CD14-positive monocyte (primary cell): ENCODE results near the gene SPTB. TPM values are rescaled to one million over a fixed set of nuclear protein-coding genes. Genes with fewer than 3 reads are reported as not detected.
A peak's percentile ranks its signal among the peaks of the same experiment; 100 is the strongest.

Source experiments
- DNase-seq, 3 donors: peaks; one replicate each; pipeline ENCODE4 v3.0.0-alpha.2; 2011 to 2022
- H2AFZ ChIP-seq: 2 replicates; pipeline ENCODE4 v1.6.0; 2012; ENCODE audit warnings: mild to moderate bottlenecking, low read depth, low read length, inconsistent platforms; ENCODE audit not compliant: insufficient read depth, poor library complexity, severe bottlenecking
- H3K27ac ChIP-seq, 2 donors: 1 replicate in 1 of 2; 2 replicates in 1 of 2; pipeline ENCODE4 v1.5.1; 2012 to 2013; ENCODE audit warnings: low read length in 2 of 2, control low read depth in 1 of 2, inconsistent platforms in 1 of 2, low read depth in 1 of 2, mild to moderate bottlenecking in 1 of 2
- H3K27me3 ChIP-seq, 2 donors: one replicate each; pipeline versions ENCODE4 v1.6.0 to v1.6.1; 2011 to 2013; ENCODE audit warnings: low read length in 2 of 2; ENCODE audit not compliant: control insufficient read depth in 2 of 2, insufficient read depth in 2 of 2
- H3K36me3 ChIP-seq, 2 donors: replicated peaks in 1 of 2; 1 replicate in 1 of 2; 2 replicates in 1 of 2; pipeline versions ENCODE4 v1.5.1 to v1.6.1; 2012 to 2013; ENCODE audit warnings: low read length in 2 of 2, control low read depth in 1 of 2, inconsistent platforms in 1 of 2, mild to moderate bottlenecking in 1 of 2; ENCODE audit not compliant: insufficient read depth in 2 of 2, control insufficient read depth in 1 of 2
- H3K4me1 ChIP-seq, 2 donors: 1 replicate in 1 of 2; 2 replicates in 1 of 2; pipeline versions ENCODE4 v1.5.1 to v1.6.1; 2012 to 2013; ENCODE audit warnings: low read length in 2 of 2, control low read depth in 1 of 2, inconsistent platforms in 1 of 2, mild to moderate bottlenecking in 1 of 2, moderate library complexity in 1 of 2; ENCODE audit not compliant: insufficient read depth in 2 of 2, control insufficient read depth in 1 of 2
- H3K4me2 ChIP-seq: replicated peaks from 2 replicates; pipeline ENCODE3; 2012; ENCODE audit warnings: low read length, moderate library complexity, mild to moderate bottlenecking; ENCODE audit not compliant: poor library complexity, severe bottlenecking; ENCODE audit errors: extremely low read depth
- H3K4me3 ChIP-seq, 3 experiments: fragments of 200-600 bp in 1 of 3; sonication (generic) in 1 of 3; replicated peaks in 1 of 3; 1 replicate in 2 of 3; 2 replicates in 1 of 3; pipeline ENCODE4 v1.5.1; 2011 to 2013; ENCODE audit warnings: low read length in 3 of 3, mild to moderate bottlenecking in 3 of 3, control low read depth in 2 of 3, low read depth in 2 of 3, inconsistent platforms in 1 of 3, moderate library complexity in 1 of 3
- H3K79me2 ChIP-seq: 2 replicates; pipeline ENCODE4 v1.6.0; 2012; ENCODE audit warnings: mild to moderate bottlenecking, control low read depth, inconsistent platforms, low read length, moderate library complexity; ENCODE audit not compliant: insufficient read depth
- H3K9ac ChIP-seq: 2 replicates; pipeline ENCODE4 v1.6.0; 2017; ENCODE audit warnings: low read length, mild to moderate bottlenecking; ENCODE audit not compliant: insufficient read depth, poor library complexity, severe bottlenecking
- H3K9me3 ChIP-seq, 2 donors: replicated peaks in 1 of 2; 1 replicate in 1 of 2; 2 replicates in 1 of 2; pipeline versions ENCODE4 v1.5.1 to v1.6.1; 2012 to 2013; ENCODE audit warnings: low read length in 2 of 2, control low read depth in 1 of 2; ENCODE audit not compliant: control insufficient read depth in 1 of 2, insufficient read depth in 1 of 2
- H4K20me1 ChIP-seq: 2 replicates; pipeline ENCODE4 v1.6.0; 2012; ENCODE audit warnings: mild to moderate bottlenecking, low read length, control low read depth, moderate library complexity; ENCODE audit not compliant: insufficient read depth
- H3K27ac Mint-ChIP-seq, 7 donors: one replicate each; pipeline ENCODE4 v1.8.0; 2020; ENCODE audit warnings: mild to moderate bottlenecking in 7 of 7, mixed read lengths in 7 of 7, moderate library complexity in 6 of 7, inconsistent platforms in 2 of 7
- H3K27me3 Mint-ChIP-seq, 3 donors: one replicate each; pipeline ENCODE4 v1.8.0; 2021 to 2022; ENCODE audit warnings: low read depth in 3 of 3, mild to moderate bottlenecking in 3 of 3, mixed read lengths in 3 of 3, moderate library complexity in 3 of 3, inconsistent platforms in 1 of 3
- H3K36me3 Mint-ChIP-seq, 2 donors: one replicate each; pipeline ENCODE4 v1.8.0; 2020; ENCODE audit warnings: mixed read lengths in 2 of 2, inconsistent platforms in 1 of 2, mild to moderate bottlenecking in 1 of 2
- H3K4me1 Mint-ChIP-seq: one replicate; pipeline ENCODE4 v1.8.0; 2020; ENCODE audit warnings: mild to moderate bottlenecking, mixed read lengths
- H3K4me3 Mint-ChIP-seq, 2 donors: one replicate each; pipeline ENCODE4 v1.8.0; 2020; ENCODE audit warnings: mild to moderate bottlenecking in 2 of 2, mixed read lengths in 2 of 2, moderate library complexity in 1 of 2
- H3K9me3 Mint-ChIP-seq, 7 donors: one replicate each; pipeline ENCODE4 v1.8.0; 2020 to 2022; ENCODE audit warnings: mixed read lengths in 7 of 7, mild to moderate bottlenecking in 6 of 7, moderate library complexity in 6 of 7, inconsistent platforms in 2 of 7
- WGBS: methylation state at CpG from one replicate; pipeline ENCODE4 v1.1.5; 2013; ENCODE audit warnings: missing lambda C conversion rate; ENCODE audit not compliant: insufficient coverage; 5-methylcytosine and 5-hydroxymethylcytosine counted together
- intact Hi-C, 2 donors: fragments of 100-400 bp; cut with micrococcal nuclease; formaldehyde crosslinking; loops; one replicate each; pipeline versions ENCODE4 v1.15.0 to v1.15.1; 2023
- polyA plus RNA-seq, 3 donors: library from polyadenylated mRNA; depleted of rRNA in 1 of 3; unstranded in 2 of 3; stranded (reverse) in 1 of 3; fragments of 300-500 nt in 2 of 3; fragments of >200 nt in 1 of 3; fragmentation: Illumina TruSeq in 2 of 3; gene quantifications; 1 replicate in 2 of 3; 2 replicates in 1 of 3; pipeline ENCODE4 v1.2.3, GENCODE V29; 2012 to 2021
- TF ChIP-seq, protein P1 (sequence below): fragments of 200-600 bp; IDR thresholded peaks from one replicate; pipeline ENCODE4 v1.8.0; 2022; ENCODE audit warnings: antibody characterized with exemption, mild to moderate bottlenecking

The SPTB gene
- polyA plus RNA-seq, 3 donors = not detected

DNA sequence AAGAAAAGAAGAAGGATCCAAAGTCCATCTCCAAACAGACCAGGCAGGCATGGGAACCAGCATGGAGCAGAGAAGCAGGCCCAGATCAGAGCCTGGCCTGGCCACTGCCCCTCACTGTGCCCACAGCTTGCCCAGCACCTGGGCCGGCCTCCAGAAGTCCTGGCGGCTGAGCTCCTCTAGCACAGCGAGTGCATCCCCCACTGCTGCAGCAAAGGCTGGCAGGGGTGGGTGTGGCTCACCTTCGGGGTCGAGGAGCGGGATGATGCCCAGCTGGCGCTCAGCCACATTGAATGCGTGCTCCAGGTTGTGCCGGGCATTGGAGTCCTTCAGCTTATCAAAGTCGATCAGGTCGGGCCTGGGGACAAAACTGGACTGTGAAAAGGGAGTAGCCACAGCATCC, 78.7 kb downstream of the SPTB start:
- Histone ChIP-seq H3K79me2 (no peaks in the 10 kb centered on the region), H3K4me1 (no peaks in the 10 kb centered on the region), H3K27me3 (no peaks in the 10 kb centered on the region), H3K36me3 (no peaks in the 10 kb centered on the region), H3K4me3 (no peak overlapping the region), H3K27ac (no peak overlapping the region), H4K20me1 (no peaks in the 10 kb centered on the region), H3K9me3 (no peaks in the 10 kb centered on the region), H3K4me2 (no peak overlapping the region), H3K9ac (no peak overlapping the region), H2AFZ (no peak overlapping the region)
- no peak overlapping the region for H3K4me3 Mint-ChIP-seq
- no peak overlapping the region for H3K27ac Mint-ChIP-seq
- peaks cover 0 to 3% (median 0%) of the 10 kb centered on the region in 7 donors for H3K9me3 Mint-ChIP-seq
- intact Hi-C loops = no loop called here
- no peak for DNase-seq
- peaks cover 1 to 10% (median 3%) of the 10 kb centered on the region in 3 donors for H3K27me3 Mint-ChIP-seq
- no peaks in the 10 kb centered on the region for H3K36me3 Mint-ChIP-seq
- H3K4me1 Mint-ChIP-seq = peaks cover 2% of the 10 kb centered on the region
- 98% methylated on average over 10 of the region's 11 CpGs for WGBS
- TF ChIP-seq, protein P1, sequence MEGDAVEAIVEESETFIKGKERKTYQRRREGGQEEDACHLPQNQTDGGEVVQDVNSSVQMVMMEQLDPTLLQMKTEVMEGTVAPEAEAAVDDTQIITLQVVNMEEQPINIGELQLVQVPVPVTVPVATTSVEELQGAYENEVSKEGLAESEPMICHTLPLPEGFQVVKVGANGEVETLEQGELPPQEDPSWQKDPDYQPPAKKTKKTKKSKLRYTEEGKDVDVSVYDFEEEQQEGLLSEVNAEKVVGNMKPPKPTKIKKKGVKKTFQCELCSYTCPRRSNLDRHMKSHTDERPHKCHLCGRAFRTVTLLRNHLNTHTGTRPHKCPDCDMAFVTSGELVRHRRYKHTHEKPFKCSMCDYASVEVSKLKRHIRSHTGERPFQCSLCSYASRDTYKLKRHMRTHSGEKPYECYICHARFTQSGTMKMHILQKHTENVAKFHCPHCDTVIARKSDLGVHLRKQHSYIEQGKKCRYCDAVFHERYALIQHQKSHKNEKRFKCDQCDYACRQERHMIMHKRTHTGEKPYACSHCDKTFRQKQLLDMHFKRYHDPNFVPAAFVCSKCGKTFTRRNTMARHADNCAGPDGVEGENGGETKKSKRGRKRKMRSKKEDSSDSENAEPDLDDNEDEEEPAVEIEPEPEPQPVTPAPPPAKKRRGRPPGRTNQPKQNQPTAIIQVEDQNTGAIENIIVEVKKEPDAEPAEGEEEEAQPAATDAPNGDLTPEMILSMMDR = no peak

- Histone ChIP-seq H3K4me2 (no peak overlapping the region), H3K27ac (no peak overlapping the region), H3K79me2 (no peaks in the 10 kb centered on the region), H3K27me3 (no peaks in the 10 kb centered on the region), H3K36me3 (no peaks in the 10 kb centered on the region), H2AFZ (no peak overlapping the region), H3K4me1 (no peaks in the 10 kb centered on the region), H3K9me3 (no peaks in the 10 kb centered on the region), H4K20me1 (no peaks in the 10 kb centered on the region), H3K9ac (no peak overlapping the region), H3K4me3 (no peak overlapping the region)
- 73% methylated on average over 2 of the region's 3 CpGs for WGBS
- Mint-ChIP-seq H3K27me3 (peaks cover 1 to 12% (median 3%) of the 10 kb centered on the region in 3 donors), H3K4me3 (no peak overlapping the region), H3K4me1 (peaks cover 2% of the 10 kb centered on the region), H3K27ac (no peak overlapping the region), H3K36me3 (no peaks in the 10 kb centered on the region), H3K9me3 (peaks cover 0 to 3% (median 0%) of the 10 kb centered on the region in 7 donors)
- DNase-seq = no peak
- TF ChIP-seq, protein P1 = peak; percentile 24
- intact Hi-C loops = no loop called here
Observed at GRCh38 chr14:64800000-64800399, 79.7 kb downstream of the SPTB start.
